Endothelial cell of umbilical vein (primary cell): ENCODE measurements around the gene BLOC1S2. TPM values are rescaled to one million over a fixed set of nuclear protein-coding genes. Genes with fewer than 3 reads are reported as not detected.

Source experiments
- BruUV-seq: library from RNA; stranded (reverse); fragments of 400-500 nt; replicated peaks from 2 replicates; lab custom pipeline; 2021; lab: Mats Ljungman, UMichigan
- CTCF ChIA-PET: fragments of 300-600, 350-600 bp; sonication (Branson Sonifier 250); formaldehyde crosslinking; loops from one replicate; lab custom pipeline; 2021; ENCODE audit warnings: antibody characterized with exemption, inconsistent platforms; lab: Charles Lee
- POLR2A ChIA-PET: fragments of 300-600, 350-600 bp; sonication (Branson Sonifier 250); formaldehyde crosslinking; loops from one replicate; lab custom pipeline; 2021; ENCODE audit warnings: antibody characterized with exemption, inconsistent platforms; lab: Charles Lee
- DNase-seq: peaks from one replicate; pipeline ENCODE4 v3.0.0-alpha.2; 2011; ENCODE audit warnings: low read depth, low spot score
- FAIRE-seq: peaks from 2 replicates; lab custom pipeline; 2011; peaks lifted over from hg19 to GRCh38; lab: Jason Lieb, UNC
- H2AFZ ChIP-seq: 2 replicates; pipeline ENCODE4 v1.6.0; 2012; ENCODE audit warnings: low read depth, low read length, control low read depth, inconsistent platforms
- H3K27ac ChIP-seq: 2 replicates; pipeline ENCODE4 v1.5.1; 2011; ENCODE audit warnings: low read depth, mild to moderate bottlenecking, control low read depth, low read length, moderate library complexity; ENCODE audit not compliant: insufficient read depth
- H3K27me3 ChIP-seq, 2 experiments: 2 replicates each; pipeline versions ENCODE4 v1.6.0 to v1.6.1; 2011; ENCODE audit warnings: low read length in 2 of 2, mixed read lengths in 1 of 2; ENCODE audit not compliant: control insufficient read depth in 2 of 2, insufficient read depth in 2 of 2
- H3K36me3 ChIP-seq, 2 experiments: 2 replicates in 1 of 2; 3 replicates in 1 of 2; pipeline ENCODE4 v1.5.1; 2011; ENCODE audit warnings: low read length in 2 of 2, mild to moderate bottlenecking in 1 of 2, moderate library complexity in 1 of 2; ENCODE audit not compliant: control insufficient read depth in 2 of 2, insufficient read depth in 2 of 2; ENCODE audit errors: extremely low read depth in 1 of 2
- H3K4me1 ChIP-seq: 3 replicates; pipeline ENCODE4 v1.5.1; 2011; ENCODE audit warnings: mild to moderate bottlenecking, low read length; ENCODE audit not compliant: control insufficient read depth, insufficient read depth; ENCODE audit errors: extremely low read depth
- H3K4me2 ChIP-seq: 2 replicates; pipeline ENCODE4 v1.6.1; 2011; ENCODE audit warnings: low read length, control low read depth, mixed read lengths; ENCODE audit not compliant: insufficient read depth
- H3K4me3 ChIP-seq, 3 experiments: fragments of 200-600 bp in 1 of 3; sonication (generic), shearing (Covaris generic) in 1 of 3; replicated peaks in 1 of 3; 2 replicates each; pipeline ENCODE4 v1.5.1; 2011 to 2016; ENCODE audit warnings: control low read depth in 3 of 3, low read length in 3 of 3, mild to moderate bottlenecking in 2 of 3, inconsistent platforms in 1 of 3, low read depth in 1 of 3, moderate library complexity in 1 of 3; ENCODE audit not compliant: insufficient read depth in 1 of 3
- H3K79me2 ChIP-seq: 2 replicates; pipeline ENCODE4 v1.6.0; 2012; ENCODE audit warnings: low read length, inconsistent platforms; ENCODE audit not compliant: control insufficient read depth, insufficient read depth
- H3K9ac ChIP-seq: replicated peaks from 2 replicates; pipeline ENCODE3; 2011; ENCODE audit warnings: low read length, control low read depth; ENCODE audit not compliant: insufficient read depth; ENCODE audit errors: extremely low read depth
- H3K9me1 ChIP-seq: replicated peaks from 3 replicates; pipeline ENCODE4 v1.6.0; 2011; ENCODE audit warnings: mild to moderate bottlenecking, low read length; ENCODE audit not compliant: control insufficient read depth, insufficient read depth; ENCODE audit errors: extremely low read depth
- H3K9me3 ChIP-seq: replicated peaks from 2 replicates; pipeline ENCODE4 v1.5.1; 2012; ENCODE audit warnings: low read length, inconsistent platforms; ENCODE audit not compliant: control insufficient read depth, insufficient read depth
- H4K20me1 ChIP-seq: replicated peaks from 2 replicates; pipeline ENCODE3; 2011; ENCODE audit warnings: mild to moderate bottlenecking, low read length; ENCODE audit not compliant: control insufficient read depth, insufficient read depth; ENCODE audit errors: extremely low read depth
- EZH2 ChIP-seq: IDR thresholded peaks from 2 replicates; pipeline ENCODE4 v1.6.1; 2012; ENCODE audit warnings: borderline replicate concordance, low read depth, mild to moderate bottlenecking, moderate library complexity, low read length, inconsistent platforms; ENCODE audit not compliant: severe bottlenecking
- FOS ChIP-seq: IDR thresholded peaks from 2 replicates; pipeline ENCODE4 v1.6.1; 2011; ENCODE audit warnings: mild to moderate bottlenecking, low read length, moderate library complexity, borderline replicate concordance; ENCODE audit not compliant: insufficient read depth
- GATA2 ChIP-seq: IDR thresholded peaks from 2 replicates; pipeline ENCODE4 v1.7.0; 2011; ENCODE audit warnings: low read depth, mild to moderate bottlenecking, moderate library complexity, mixed read lengths, low read length; ENCODE audit not compliant: insufficient read length, insufficient read depth
- JUN ChIP-seq: IDR thresholded peaks from 2 replicates; pipeline ENCODE4 v1.6.1; 2011; ENCODE audit warnings: borderline replicate concordance, low read depth; ENCODE audit not compliant: insufficient read length, insufficient read depth
- MYC ChIP-seq: IDR thresholded peaks from one replicate; pipeline ENCODE4 v1.6.1; 2011; ENCODE audit warnings: mild to moderate bottlenecking, low read depth, low read length
- POLR2A ChIP-seq: IDR thresholded peaks from 2 replicates; pipeline ENCODE4 v1.6.1; 2012; ENCODE audit warnings: low read depth, mild to moderate bottlenecking, control low read depth, low read length
- POLR2AphosphoS5 ChIP-seq: IDR thresholded peaks from 2 replicates; pipeline ENCODE4 v1.6.1; 2012; ENCODE audit warnings: low read depth, mild to moderate bottlenecking, control low read depth, low read length, moderate library complexity; ENCODE audit not compliant: insufficient read depth
- dilution Hi-C: fragments of 300-500 bp; cut with MboI; formaldehyde crosslinking; loops from one replicate; pipeline ENCODE4 v1.15.0; 2019; ENCODE audit warnings: low sequenced_read_pairs; ENCODE audit not compliant: extremely low pct_ligation_motif_present
- intact Hi-C: fragments of 100-400 bp; cut with micrococcal nuclease; formaldehyde crosslinking; loops from one replicate; pipeline ENCODE4 v1.10.0; 2022
- polyA plus RNA-seq, 4 experiments: library from polyadenylated mRNA; depleted of rRNA in 3 of 4; stranded (reverse) in 3 of 4; unstranded in 1 of 4; fragments of >200 nt; gene quantifications; 2 replicates each; pipeline versions ENCODE4 v1.2.1 to v1.2.3, GENCODE V29; 2011 to 2012; ENCODE audit warnings: missing spikeins in 1 of 4
- total RNA-seq: library from RNA; stranded (reverse); gene quantifications from 2 replicates; pipeline ENCODE4 v1.2.3, GENCODE V29; 2021
- TF ChIP-seq, protein P1 (sequence below), 2 donors: IDR thresholded peaks; 1 replicate in 1 of 2; 2 replicates in 1 of 2; pipeline ENCODE4 v1.5.1; 2011; ENCODE audit warnings: low read length in 2 of 2, mild to moderate bottlenecking in 2 of 2, moderate library complexity in 2 of 2, control low read depth in 1 of 2, inconsistent platforms in 1 of 2, low read depth in 1 of 2; ENCODE audit not compliant: insufficient read depth in 1 of 2; ENCODE audit errors: extremely low read depth in 1 of 2
- TF ChIP-seq, protein P2 (sequence below): IDR thresholded peaks from 2 replicates; pipeline ENCODE4 v1.6.1; 2011; ENCODE audit not compliant: insufficient read depth, insufficient read length

Gene BLOC1S2
- total and polyA plus RNA-seq, 2 donors (not counting 3 experiments of a cell fraction or from before 2014, with no cell fraction given): 18.7 to 45.9 TPM

DNA sequence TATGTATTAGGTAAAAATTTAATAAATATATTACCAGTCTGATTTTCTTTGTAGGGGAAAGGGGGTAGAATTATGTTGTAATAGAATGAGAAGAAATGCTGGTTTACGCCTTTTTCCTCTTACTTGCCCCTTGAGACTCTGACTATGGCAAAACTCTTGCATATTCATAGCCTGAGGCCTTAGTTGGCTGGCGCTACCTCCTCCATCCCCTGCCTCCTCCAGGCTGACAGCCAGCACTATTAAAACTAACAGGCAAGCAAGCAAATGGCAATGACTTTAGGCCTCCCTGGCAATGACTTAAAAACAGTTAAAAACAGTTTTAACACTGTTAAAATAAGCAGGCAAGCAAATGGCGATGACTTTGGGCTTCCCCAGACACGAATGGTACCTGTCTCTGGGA lies 29.1 kb upstream of the BLOC1S2 start:
- BruUV-seq: no TSS peak
- intact Hi-C loops (no loop called here), dilution Hi-C loops (no loop called here)
- Histone ChIP-seq H3K4me1 (no peaks in the 10 kb centered on the region), H2AFZ (no peak overlapping the region), H4K20me1 (no peaks in the 10 kb centered on the region), H3K79me2 (no peaks in the 10 kb centered on the region), H3K4me2 (no peak overlapping the region), H3K9ac (no peak overlapping the region), H3K4me3 (no peak overlapping the region), H3K27me3 (peaks cover 10 to 28% of the 10 kb centered on the region in 2 experiments), H3K27ac (no peak overlapping the region), H3K9me1 (no peaks in the 10 kb centered on the region), H3K36me3 (no peaks in the 10 kb centered on the region), H3K9me3 (no peaks in the 10 kb centered on the region)
- POLR2A ChIA-PET: interaction anchor here (0.5 kb wide), 1 partner anchor 38 kb away, joined by 7 read pairs; no protein-coding TSS in a partner anchor
- no peak for FAIRE-seq
- CTCF ChIA-PET: interaction anchor here (2.2 kb wide), 1 partner anchor 12 kb away, joined by 14 read pairs; no protein-coding TSS in a partner anchor
- no peak for DNase-seq
- TF ChIP-seq, protein P1, sequence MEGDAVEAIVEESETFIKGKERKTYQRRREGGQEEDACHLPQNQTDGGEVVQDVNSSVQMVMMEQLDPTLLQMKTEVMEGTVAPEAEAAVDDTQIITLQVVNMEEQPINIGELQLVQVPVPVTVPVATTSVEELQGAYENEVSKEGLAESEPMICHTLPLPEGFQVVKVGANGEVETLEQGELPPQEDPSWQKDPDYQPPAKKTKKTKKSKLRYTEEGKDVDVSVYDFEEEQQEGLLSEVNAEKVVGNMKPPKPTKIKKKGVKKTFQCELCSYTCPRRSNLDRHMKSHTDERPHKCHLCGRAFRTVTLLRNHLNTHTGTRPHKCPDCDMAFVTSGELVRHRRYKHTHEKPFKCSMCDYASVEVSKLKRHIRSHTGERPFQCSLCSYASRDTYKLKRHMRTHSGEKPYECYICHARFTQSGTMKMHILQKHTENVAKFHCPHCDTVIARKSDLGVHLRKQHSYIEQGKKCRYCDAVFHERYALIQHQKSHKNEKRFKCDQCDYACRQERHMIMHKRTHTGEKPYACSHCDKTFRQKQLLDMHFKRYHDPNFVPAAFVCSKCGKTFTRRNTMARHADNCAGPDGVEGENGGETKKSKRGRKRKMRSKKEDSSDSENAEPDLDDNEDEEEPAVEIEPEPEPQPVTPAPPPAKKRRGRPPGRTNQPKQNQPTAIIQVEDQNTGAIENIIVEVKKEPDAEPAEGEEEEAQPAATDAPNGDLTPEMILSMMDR (IDR thresholded peaks at IDR 0.05; ENCODE audit: extremely low read depth in 1 of 2, insufficient read depth in 1 of 2, low read depth in 1 of 2, low read length in 2 of 2): no peak
- TF ChIP-seq, protein P2, sequence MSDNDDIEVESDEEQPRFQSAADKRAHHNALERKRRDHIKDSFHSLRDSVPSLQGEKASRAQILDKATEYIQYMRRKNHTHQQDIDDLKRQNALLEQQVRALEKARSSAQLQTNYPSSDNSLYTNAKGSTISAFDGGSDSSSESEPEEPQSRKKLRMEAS: no peak
- no peak for TF ChIP-seq MYC
- no peak for TF ChIP-seq GATA2
- no peak for TF ChIP-seq FOS
- no peak for TF ChIP-seq JUN
- TF ChIP-seq POLR2AphosphoS5: no peak
- no peak for TF ChIP-seq EZH2
- TF ChIP-seq POLR2A: no peak
